K562 (cell line): ENCODE data around the gene GMNN. TPM values are rescaled to one million over a fixed set of nuclear protein-coding genes. Genes with fewer than 3 reads are reported as not detected.
A peak's percentile ranks its signal among the peaks of the same experiment; 100 is the strongest.

Experiments used
- ADNP ChIP-seq: fragments of 200-800 bp; sonication (Bioruptor generic); IDR thresholded peaks from 2 replicates; pipeline ENCODE4 v1.6.1; 2016; ENCODE audit warnings: missing genetic modification characterization, missing compliant biosample characterization
- BCL6 ChIP-seq: fragments of 250-450 bp; sonication (Bioruptor Pico); IDR thresholded peaks from 2 replicates; pipeline ENCODE4 v1.4.0; 2020
- COPS2 ChIP-seq: fragments of 450-650 bp; conservative IDR thresholded peaks from 2 replicates; pipeline ENCODE4 v1.6.1; 2016; ENCODE audit warnings: mild to moderate bottlenecking, moderate library complexity
- CREB1 ChIP-seq, 2 experiments: sonication (generic) in 1 of 2; formaldehyde crosslinking in 1 of 2; IDR thresholded peaks; 2 replicates each; pipeline versions ENCODE4 v1.6.1 to v1.8.0; 2012 to 2022; ENCODE audit warnings: inconsistent platforms in 1 of 2, mild to moderate bottlenecking in 1 of 2, missing genetic modification reagents in 1 of 2, moderate library complexity in 1 of 2
- CTCFL ChIP-seq: IDR thresholded peaks from 2 replicates; pipeline ENCODE4 v1.6.1; 2011; ENCODE audit warnings: borderline replicate concordance, low read depth, mild to moderate bottlenecking, moderate library complexity, low read length; ENCODE audit not compliant: insufficient read depth, poor library complexity, severe bottlenecking
- JUN ChIP-seq, 2 experiments: sonication (generic) in 1 of 2; formaldehyde crosslinking in 1 of 2; IDR thresholded peaks; 2 replicates each; pipeline versions ENCODE4 v1.6.1 to v1.8.0; 2012 to 2022; ENCODE audit warnings: borderline replicate concordance in 2 of 2, mild to moderate bottlenecking in 2 of 2, improper control_type of control experiment in 1 of 2, low read depth in 1 of 2, low read length in 1 of 2, missing genetic modification reagents in 1 of 2
- MAFG ChIP-seq: fragments of 450-650 bp; conservative IDR thresholded peaks from 2 replicates; pipeline ENCODE4 v1.6.1; 2016; ENCODE audit warnings: missing genetic modification characterization, missing compliant biosample characterization
- MTA3 ChIP-seq: fragments of 450-650 bp; formaldehyde crosslinking; IDR thresholded peaks from 2 replicates; pipeline ENCODE4 v1.6.1; 2017; ENCODE audit warnings: mild to moderate bottlenecking, borderline replicate concordance
- PKNOX1 ChIP-seq: fragments of 450-650 bp; IDR thresholded peaks from 2 replicates; pipeline ENCODE4 v1.6.1; 2016
- RFX1 ChIP-seq: fragments of 450-650 bp; IDR thresholded peaks from 2 replicates; pipeline ENCODE4 v1.6.1; 2016; ENCODE audit warnings: mild to moderate bottlenecking, moderate library complexity
- RHOXF2B ChIP-seq: fragments of 250-450 bp; sonication (Bioruptor Pico); conservative IDR thresholded peaks from 2 replicates; pipeline ENCODE4 v1.5.1; 2021
- SLC30A9 ChIP-seq: fragments of 250-450 bp; sonication (Bioruptor Pico); IDR thresholded peaks from 2 replicates; pipeline ENCODE4 v1.8.0; 2022; ENCODE audit warnings: mild to moderate bottlenecking, moderate library complexity
- SRF ChIP-seq, 2 experiments: fragments of 250-450, 450-650 bp in 1 of 2; sonication (Bioruptor Pico) in 1 of 2; sonication (generic) in 1 of 2; formaldehyde crosslinking; IDR thresholded peaks; 2 replicates each; pipeline versions ENCODE4 v1.5.0 to v1.5.1; 2020 to 2022; ENCODE audit warnings: mild to moderate bottlenecking in 1 of 2, missing genetic modification reagents in 1 of 2
- TAL1 ChIP-seq: fragments of 450-650 bp; IDR thresholded peaks from 2 replicates; pipeline ENCODE4 v1.6.1; 2016; ENCODE audit warnings: mild to moderate bottlenecking
- TOE1 ChIP-seq, 2 experiments: fragments of 450-650 bp in 1 of 2; sonication (generic) in 1 of 2; formaldehyde crosslinking in 1 of 2; IDR thresholded peaks; 2 replicates each; pipeline versions ENCODE4 v1.7.1 to v1.8.0; 2016 to 2022; ENCODE audit warnings: borderline replicate concordance in 2 of 2, mild to moderate bottlenecking in 2 of 2, antibody characterized with exemption in 1 of 2, inconsistent platforms in 1 of 2, low read depth in 1 of 2, missing genetic modification reagents in 1 of 2, moderate library complexity in 1 of 2
- TRIM24 ChIP-seq, 2 experiments: fragments of 450-650 bp; IDR thresholded peaks; 2 replicates each; pipeline ENCODE4 v1.6.1; 2016
- ZFP30 ChIP-seq: fragments of 250-450 bp; sonication (Bioruptor Pico); IDR thresholded peaks from 2 replicates; pipeline ENCODE4 v1.8.0; 2022; ENCODE audit warnings: moderate library complexity, mild to moderate bottlenecking, inconsistent platforms, borderline replicate concordance
- ZFP36 ChIP-seq: fragments of 150-350 bp; IDR thresholded peaks from 2 replicates; pipeline ENCODE4 v1.6.1; 2018; ENCODE audit warnings: low read length, low read depth; ENCODE audit not compliant: partially characterized antibody
- ZHX1 ChIP-seq: fragments of 150-350 bp; conservative IDR thresholded peaks from 2 replicates; pipeline ENCODE4 v1.6.1; 2014; ENCODE audit warnings: low read length
- ZNF384 ChIP-seq: IDR thresholded peaks from 2 replicates; pipeline ENCODE4 v1.6.1; 2012; ENCODE audit warnings: low read depth, low read length, improper control_type of control experiment
- ZNF586 ChIP-seq: fragments of 450-650 bp; formaldehyde crosslinking; conservative IDR thresholded peaks from 2 replicates; pipeline ENCODE4 v1.4.0; 2020; ENCODE audit warnings: mild to moderate bottlenecking, moderate library complexity
- polyA plus RNA-seq, 8 experiments: library from polyadenylated mRNA; depleted of rRNA in 4 of 8; stranded (reverse) in 5 of 8; unstranded in 3 of 8; fragments of >200 nt; fragmentation: Nextera tagmentation in 2 of 8; fragmentation: Illumina TruSeq in 1 of 8; extraction: Ambion mirVana in 2 of 8; extraction: Trizol in 1 of 8; gene quantifications; 2 replicates each; pipeline versions ENCODE4 v1.2.1 to v1.2.3, GENCODE V29; 2011 to 2014; ENCODE audit warnings: inconsistent platforms in 1 of 8, missing spikeins in 1 of 8
- total RNA-seq, 7 experiments: library from RNA; depleted of rRNA in 6 of 7; stranded (reverse); fragments of >200 nt in 6 of 7; fragmentation: Illumina TruSeq in 2 of 7; extraction: Trizol in 2 of 7; gene quantifications; 2 replicates each; pipeline versions ENCODE4 v1.2.1 to v1.2.3, GENCODE V29; 2011 to 2021; ENCODE audit warnings: low replicate concordance in 1 of 7
- TF ChIP-seq, protein P1 (sequence below): fragments of 250-450 bp; sonication (Bioruptor Pico); IDR thresholded peaks from 2 replicates; pipeline ENCODE4 v1.8.0; 2022; ENCODE audit warnings: inconsistent platforms, mild to moderate bottlenecking, moderate library complexity, borderline replicate concordance

GMNN gene
- total and polyA plus RNA-seq, 9 of the 15 experiments (the other 6 are each of a cell fraction or from before 2014, with no cell fraction given): 144 to 370 (median 210) TPM

DNA sequence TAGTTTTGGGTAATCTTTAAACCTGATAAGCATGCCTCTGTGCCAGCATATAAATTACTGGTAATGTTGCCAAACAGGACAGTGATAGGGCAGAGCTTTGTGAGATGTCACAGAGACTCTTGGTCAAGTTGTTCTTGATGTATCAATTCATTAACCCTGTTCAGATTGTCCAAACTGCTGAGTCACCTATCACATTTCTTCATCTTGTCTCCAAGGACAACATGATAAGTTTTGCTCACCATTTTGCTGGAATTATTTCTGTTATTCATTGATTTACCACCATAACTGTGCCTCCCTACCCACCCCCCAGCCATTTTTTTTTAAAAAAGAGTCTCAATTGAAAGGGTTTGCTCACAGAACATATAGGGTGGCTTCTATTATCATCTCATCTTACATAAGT lies 19.5 kb upstream of the GMNN start (continued):
- no peak for TF ChIP-seq ZFP30
- TF ChIP-seq TOE1 (IDR thresholded peaks at IDR 0.05; ENCODE audit: borderline replicate concordance): no peak
- TF ChIP-seq TOE1 (CRISPR knock-in tag; IDR thresholded peaks at IDR 0.05; ENCODE audit: borderline replicate concordance, low read depth): no peak
- TF ChIP-seq MAFG (tag): peak; percentile 99
- TF ChIP-seq ADNP: 0 out of 2 replicates have a peak, but pooled peaks have one; percentile 24
- TF ChIP-seq CREB1 (IDR thresholded peaks at IDR 0.05): no peak
- no peak for TF ChIP-seq CREB1 (CRISPR knock-in tag; IDR thresholded peaks at IDR 0.05)
- no peak for TF ChIP-seq RHOXF2B (CRISPR knock-in tag)
- no peak for TF ChIP-seq TAL1
- TF ChIP-seq ZFP36: no peak
- no peak for TF ChIP-seq JUN (IDR thresholded peaks at IDR 0.05; ENCODE audit: borderline replicate concordance, low read depth, low read length)
- no peak for TF ChIP-seq JUN (CRISPR knock-in tag; IDR thresholded peaks at IDR 0.05; ENCODE audit: borderline replicate concordance)
- no peak for TF ChIP-seq SRF (CRISPR knock-in tag; IDR thresholded peaks at IDR 0.05)
- no peak for TF ChIP-seq BCL6 (CRISPR knock-in tag)
- no peak for TF ChIP-seq ZHX1
- no peak for TF ChIP-seq ZNF586 (CRISPR knock-in tag)
- TF ChIP-seq, protein P1, sequence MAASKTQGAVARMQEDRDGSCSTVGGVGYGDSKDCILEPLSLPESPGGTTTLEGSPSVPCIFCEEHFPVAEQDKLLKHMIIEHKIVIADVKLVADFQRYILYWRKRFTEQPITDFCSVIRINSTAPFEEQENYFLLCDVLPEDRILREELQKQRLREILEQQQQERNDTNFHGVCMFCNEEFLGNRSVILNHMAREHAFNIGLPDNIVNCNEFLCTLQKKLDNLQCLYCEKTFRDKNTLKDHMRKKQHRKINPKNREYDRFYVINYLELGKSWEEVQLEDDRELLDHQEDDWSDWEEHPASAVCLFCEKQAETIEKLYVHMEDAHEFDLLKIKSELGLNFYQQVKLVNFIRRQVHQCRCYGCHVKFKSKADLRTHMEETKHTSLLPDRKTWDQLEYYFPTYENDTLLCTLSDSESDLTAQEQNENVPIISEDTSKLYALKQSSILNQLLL: no peak
- TF ChIP-seq PKNOX1: no peak
- no peak for TF ChIP-seq CTCFL
- no peak for TF ChIP-seq ZNF384
- no peak for TF ChIP-seq COPS2
- no peak for TF ChIP-seq SLC30A9 (CRISPR knock-in tag)
- TF ChIP-seq MTA3: no peak
- peak; percentile 78 for TF ChIP-seq RFX1
- TF ChIP-seq TRIM24 (IDR thresholded peaks at IDR 0.05): peak; percentile 59 to 68; a peak in 3 of 4 replicates
